SU-DHL-6 (cell line): ENCODE measurements around the gene AGPAT2.

Experiments
- H2AFZ ChIP-seq: fragments of 200-600 bp; sonication (generic); 2 replicates; pipeline ENCODE4 v1.6.1; 2014; ENCODE audit warnings: low read depth, mild to moderate bottlenecking, moderate library complexity, mixed read lengths, antibody characterized with exemption, low read length; ENCODE audit not compliant: severe bottlenecking
- H3F3A ChIP-seq: fragments of 200-600 bp; shearing (Covaris generic); 2 replicates; pipeline ENCODE4 v1.6.0; 2016; ENCODE audit warnings: antibody characterized with exemption, mild to moderate bottlenecking; ENCODE audit not compliant: insufficient read depth
- H3K27ac ChIP-seq: fragments of 200-600 bp; sonication (generic); 2 replicates; pipeline ENCODE4 v1.5.1; 2016; ENCODE audit warnings: low read depth, mild to moderate bottlenecking, low read length, moderate library complexity, mixed read lengths
- H3K27me3 ChIP-seq: fragments of 200-600 bp; sonication (generic), shearing (Covaris generic); 2 replicates; pipeline ENCODE4 v1.6.0; 2014; ENCODE audit warnings: mild to moderate bottlenecking, low read length
- H3K36me3 ChIP-seq: fragments of 200-600 bp; sonication (generic); 2 replicates; pipeline ENCODE4 v1.6.1; 2014; ENCODE audit warnings: mild to moderate bottlenecking, low read length, mixed read lengths
- H3K4me2 ChIP-seq: fragments of 300-600, 200-600 bp; shearing (Covaris generic), sonication (generic); 2 replicates; pipeline ENCODE4 v1.6.0; 2014; ENCODE audit warnings: low read length, low read depth, mild to moderate bottlenecking; ENCODE audit not compliant: poor library complexity, severe bottlenecking
- H3K4me3 ChIP-seq: fragments of 200-600 bp; sonication (generic); 2 replicates; pipeline ENCODE4 v1.5.1; 2014; ENCODE audit warnings: antibody characterized with exemption, low read length, mild to moderate bottlenecking, mixed read lengths; ENCODE audit not compliant: insufficient read depth, poor library complexity, severe bottlenecking
- H3K79me2 ChIP-seq: fragments of 200-600 bp; sonication (generic); 2 replicates; pipeline ENCODE4 v1.6.1; 2014; ENCODE audit warnings: mild to moderate bottlenecking, low read length, moderate library complexity; ENCODE audit not compliant: insufficient read depth
- H3K9ac ChIP-seq: fragments of 200-600 bp; sonication (generic); 2 replicates; pipeline ENCODE4 v1.7.0; 2014; ENCODE audit warnings: mild to moderate bottlenecking, low read length
- H3K9me2 ChIP-seq: fragments of 200-600 bp; sonication (generic); replicated peaks from 2 replicates; pipeline ENCODE4 v1.6.1; 2014; ENCODE audit warnings: low read length; ENCODE audit not compliant: insufficient read depth
- H3K9me3 ChIP-seq: fragments of 200-600 bp; sonication (generic); 2 replicates; pipeline ENCODE4 v1.6.1; 2014; ENCODE audit warnings: low read length, mixed read lengths; ENCODE audit not compliant: insufficient read depth
- H4K20me1 ChIP-seq: fragments of 200-600 bp; sonication (generic); 2 replicates; pipeline ENCODE4 v1.6.1; 2014; ENCODE audit warnings: low read depth, mild to moderate bottlenecking, antibody characterized with exemption, low read length, moderate library complexity, mixed read lengths
- EZH2phosphoT487 ChIP-seq: fragments of 200-600 bp; sonication (generic), shearing (Covaris generic); conservative IDR thresholded peaks from 2 replicates; pipeline ENCODE4 v1.6.1; 2018; ENCODE audit warnings: mild to moderate bottlenecking, antibody characterized with exemption, low read length, moderate library complexity, mixed read lengths
- TF ChIP-seq, protein P1 (sequence below): fragments of 200-600 bp; sonication (generic); IDR thresholded peaks from one replicate; pipeline ENCODE4 v1.5.1; 2017; ENCODE audit warnings: antibody characterized with exemption, mild to moderate bottlenecking, low read length, moderate library complexity; ENCODE audit not compliant: insufficient read depth, poor library complexity, severe bottlenecking

Gene AGPAT2

DNA sequence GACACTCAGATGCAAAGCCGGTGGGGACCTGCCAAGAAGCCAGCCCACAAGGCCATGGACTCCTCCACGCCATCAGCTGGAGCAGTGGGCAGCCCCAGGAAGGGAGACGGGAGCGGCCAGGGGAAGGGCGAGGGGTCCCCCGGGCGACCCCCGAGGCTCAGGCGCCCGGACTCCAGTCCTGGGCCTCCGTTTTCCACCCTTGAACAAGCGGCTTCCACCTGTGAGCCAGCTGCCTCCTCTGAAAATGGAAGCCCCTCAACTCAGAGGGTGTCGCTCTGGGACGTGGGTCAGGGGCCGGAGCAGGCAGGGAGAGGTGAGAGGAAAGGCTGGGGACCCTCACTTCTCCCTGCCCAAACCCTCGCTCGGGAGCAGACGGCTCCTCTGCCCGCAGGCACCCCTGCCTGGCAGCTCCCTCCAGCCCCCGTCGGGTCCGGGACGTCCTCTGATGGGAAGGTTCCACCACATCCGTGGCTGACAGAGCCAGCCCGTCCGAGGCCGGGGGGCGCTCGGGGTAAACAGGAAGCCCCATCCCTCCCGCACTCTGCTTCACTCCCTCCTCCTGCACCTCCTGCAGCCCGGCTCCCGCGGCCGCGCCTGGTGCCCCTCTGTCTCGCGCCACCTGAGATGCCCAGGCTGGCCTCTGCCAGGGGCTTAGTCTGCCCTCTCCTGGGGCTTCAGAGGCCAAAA lies 28.3 kb downstream of the AGPAT2 start:
- Histone ChIP-seq H3K4me3 (no peak overlapping the region), H3K79me2 (no peaks in the 10 kb centered on the region), H3F3A (no peaks in the 10 kb centered on the region), H2AFZ (no peak overlapping the region), H3K27me3 (no peaks in the 10 kb centered on the region), H3K4me2 (no peak overlapping the region), H3K9me3 (no peaks in the 10 kb centered on the region), H3K9ac (no peak overlapping the region), H3K36me3 (no peaks in the 10 kb centered on the region), H4K20me1 (no peaks in the 10 kb centered on the region), H3K27ac (no peak overlapping the region), H3K9me2 (no peaks in the 10 kb centered on the region)
- TF ChIP-seq, protein P1, sequence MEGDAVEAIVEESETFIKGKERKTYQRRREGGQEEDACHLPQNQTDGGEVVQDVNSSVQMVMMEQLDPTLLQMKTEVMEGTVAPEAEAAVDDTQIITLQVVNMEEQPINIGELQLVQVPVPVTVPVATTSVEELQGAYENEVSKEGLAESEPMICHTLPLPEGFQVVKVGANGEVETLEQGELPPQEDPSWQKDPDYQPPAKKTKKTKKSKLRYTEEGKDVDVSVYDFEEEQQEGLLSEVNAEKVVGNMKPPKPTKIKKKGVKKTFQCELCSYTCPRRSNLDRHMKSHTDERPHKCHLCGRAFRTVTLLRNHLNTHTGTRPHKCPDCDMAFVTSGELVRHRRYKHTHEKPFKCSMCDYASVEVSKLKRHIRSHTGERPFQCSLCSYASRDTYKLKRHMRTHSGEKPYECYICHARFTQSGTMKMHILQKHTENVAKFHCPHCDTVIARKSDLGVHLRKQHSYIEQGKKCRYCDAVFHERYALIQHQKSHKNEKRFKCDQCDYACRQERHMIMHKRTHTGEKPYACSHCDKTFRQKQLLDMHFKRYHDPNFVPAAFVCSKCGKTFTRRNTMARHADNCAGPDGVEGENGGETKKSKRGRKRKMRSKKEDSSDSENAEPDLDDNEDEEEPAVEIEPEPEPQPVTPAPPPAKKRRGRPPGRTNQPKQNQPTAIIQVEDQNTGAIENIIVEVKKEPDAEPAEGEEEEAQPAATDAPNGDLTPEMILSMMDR, result no peak
- no peak for TF ChIP-seq EZH2phosphoT487

DNA sequence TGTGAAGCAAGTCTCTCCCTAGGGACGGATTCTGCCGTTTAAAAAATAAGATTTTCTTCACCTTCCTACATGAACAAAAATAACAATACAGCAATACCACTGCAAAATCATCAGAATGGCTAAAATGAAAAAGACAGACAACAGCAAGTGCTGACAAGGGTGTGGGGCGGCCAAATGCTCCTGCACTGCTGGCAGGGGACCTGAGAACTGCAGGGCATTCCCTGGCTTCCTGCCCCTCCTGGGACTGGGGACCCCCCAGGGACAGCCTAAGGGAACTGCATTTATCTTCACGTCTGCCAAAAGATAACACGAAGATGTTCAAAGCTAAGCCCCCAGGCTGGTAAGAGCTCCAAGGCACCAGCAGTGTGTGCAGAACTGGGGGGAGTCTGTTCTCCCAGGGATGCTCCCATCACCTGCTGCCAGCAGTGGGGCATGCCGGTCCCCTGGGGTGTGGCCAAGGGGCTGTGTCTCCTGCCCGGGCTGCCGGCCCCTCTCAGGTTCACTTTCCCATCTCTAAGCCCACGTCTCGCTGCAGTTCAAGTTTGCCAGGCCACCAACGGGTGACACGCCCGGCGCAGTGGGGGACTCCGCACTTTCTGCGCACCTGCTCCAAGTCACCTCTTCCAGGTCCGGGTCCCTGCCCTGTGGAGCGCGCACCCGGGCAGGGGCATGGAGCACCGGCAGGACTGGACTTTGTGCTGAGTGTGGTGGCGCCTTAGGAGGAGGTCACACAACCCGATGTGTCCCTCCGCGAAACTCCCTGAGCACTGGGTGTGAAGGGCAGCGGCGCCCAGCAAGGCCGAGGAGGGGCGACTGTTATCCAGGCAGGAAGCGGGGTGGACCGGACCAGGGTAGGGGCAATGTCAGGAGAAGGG lies 29.0 kb downstream of the AGPAT2 start:
- Histone ChIP-seq H3K36me3 (no peaks in the 10 kb centered on the region), H3K27me3 (no peaks in the 10 kb centered on the region), H3K27ac (no peak overlapping the region), H3F3A (no peaks in the 10 kb centered on the region), H4K20me1 (no peaks in the 10 kb centered on the region), H3K9me2 (no peaks in the 10 kb centered on the region), H3K79me2 (no peaks in the 10 kb centered on the region), H2AFZ (no peak overlapping the region), H3K4me2 (no peak overlapping the region), H3K9me3 (no peaks in the 10 kb centered on the region), H3K4me3 (no peak overlapping the region), H3K9ac (no peak overlapping the region)
- TF ChIP-seq, protein P1, result no peak
- no peak for TF ChIP-seq EZH2phosphoT487

DNA sequence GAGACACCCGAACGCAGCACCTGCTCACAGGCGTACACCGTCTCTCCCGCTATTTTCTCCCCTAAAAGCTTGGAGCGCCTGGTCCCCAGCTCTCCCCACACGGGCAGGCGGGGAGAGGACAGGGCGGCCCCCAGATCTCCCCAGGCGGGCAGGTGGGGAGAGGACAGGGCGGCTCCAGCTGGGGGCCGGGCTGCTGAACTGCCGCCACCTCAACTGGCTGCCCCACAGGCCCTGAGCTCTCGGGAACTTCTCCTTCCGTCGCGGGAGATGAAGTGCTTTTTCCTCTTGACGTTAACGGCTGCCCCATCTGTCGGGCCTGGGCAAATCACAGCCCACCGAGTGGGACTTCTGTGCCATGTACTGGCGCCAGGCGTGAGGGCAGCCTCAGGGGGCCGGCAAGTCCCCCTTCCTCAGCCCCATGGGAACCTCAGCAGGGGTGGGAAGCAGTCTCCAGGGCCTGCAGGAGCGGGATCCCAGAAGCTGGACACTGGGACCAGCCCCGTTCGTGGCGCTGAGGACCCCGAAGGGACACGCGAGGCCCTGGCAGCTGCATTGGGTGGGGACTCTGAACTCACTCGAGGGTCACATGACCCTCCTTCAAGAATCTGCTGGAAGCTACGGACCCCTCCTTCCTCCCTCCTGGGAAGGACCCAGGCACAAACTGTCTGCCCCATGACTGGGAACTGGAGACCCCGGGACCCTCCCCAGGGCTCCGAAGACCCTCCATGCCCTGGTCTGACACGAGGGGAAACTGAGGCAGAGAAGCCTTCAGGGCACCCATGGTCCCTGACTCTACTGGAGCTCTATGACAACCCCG lies 30.3 kb downstream of the AGPAT2 start:
- Histone ChIP-seq H3K9ac (no peak overlapping the region), H3K4me3 (no peak overlapping the region), H3K27me3 (no peaks in the 10 kb centered on the region), H4K20me1 (no peaks in the 10 kb centered on the region), H3K9me2 (no peaks in the 10 kb centered on the region), H3K9me3 (no peaks in the 10 kb centered on the region), H3F3A (no peaks in the 10 kb centered on the region), H2AFZ (no peak overlapping the region), H3K36me3 (no peaks in the 10 kb centered on the region), H3K79me2 (no peaks in the 10 kb centered on the region), H3K27ac (no peak overlapping the region), H3K4me2 (no peak overlapping the region)
- TF ChIP-seq, protein P1, result no peak
- TF ChIP-seq EZH2phosphoT487, result no peak
